Measurements from ENCODE around the gene CLSTN2.

CLSTN2 gene

DNA sequence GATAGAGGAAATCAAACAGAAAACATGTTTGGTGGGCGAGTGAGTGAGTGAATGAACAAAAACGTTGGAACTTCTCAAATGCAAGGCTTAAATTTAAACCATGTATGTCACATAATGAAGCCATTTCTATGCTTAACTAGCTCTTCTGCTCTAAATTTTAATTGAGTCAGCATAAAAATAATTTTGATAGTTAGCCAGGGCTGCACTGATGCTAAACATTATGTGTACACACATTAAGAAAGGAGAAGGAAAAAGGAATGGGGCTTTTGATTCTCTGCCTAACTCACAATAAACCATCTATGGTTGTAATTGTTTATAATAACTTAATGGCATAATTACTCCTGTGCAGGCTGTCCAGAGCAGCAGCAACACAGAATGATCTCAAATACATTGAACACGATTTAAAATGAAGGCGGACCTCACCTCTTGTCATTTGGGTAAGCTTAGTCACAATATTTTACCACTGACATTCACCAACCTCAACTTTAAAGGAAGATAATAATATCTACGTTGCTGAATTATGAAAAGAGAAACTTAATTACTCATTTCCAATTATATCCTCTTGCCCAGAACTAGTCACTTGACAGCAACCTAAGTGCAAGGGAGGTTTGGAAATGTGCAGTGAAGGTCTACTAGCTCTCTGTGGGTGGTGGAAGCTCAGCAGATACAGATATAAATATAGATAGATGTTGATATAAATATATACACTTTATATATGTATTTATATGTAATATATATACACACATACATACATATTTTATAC is 424.4 kb downstream of the CLSTN2 start:
- no peaks in the 10 kb centered on the region for H3K27me3 Mint-ChIP-seq (ENCODE audit: low read depth)
- H3K4me1 Mint-ChIP-seq (ENCODE audit: low read depth) = no peaks in the 10 kb centered on the region
- H3K9me3 Mint-ChIP-seq = no peaks in the 10 kb centered on the region
- H3K36me3 Mint-ChIP-seq (ENCODE audit: low read depth) = no peaks in the 10 kb centered on the region
- no peak overlapping the region for H3K27ac Mint-ChIP-seq
- H3K4me3 Mint-ChIP-seq = no peak overlapping the region

DNA sequence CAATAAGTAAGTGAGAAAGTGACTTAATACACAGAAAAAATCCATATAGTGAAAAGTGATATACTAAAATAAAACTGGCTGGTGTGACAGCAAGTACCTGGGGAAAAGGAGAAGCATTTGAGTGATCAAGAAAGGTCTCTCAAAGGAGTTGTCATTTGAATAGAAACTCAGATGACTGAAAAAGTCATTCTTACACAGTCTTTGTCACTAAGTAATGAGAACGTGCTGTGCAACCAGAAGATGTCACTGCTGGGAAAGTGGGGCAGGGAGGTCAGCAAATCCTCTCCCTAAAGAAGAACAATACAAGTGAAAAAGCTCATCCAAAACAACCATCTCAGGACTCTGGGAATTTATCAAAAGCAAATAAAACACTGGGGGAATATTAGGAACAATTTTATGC is 425.3 kb downstream of the CLSTN2 start:
- Mint-ChIP-seq H3K4me3 (no peak overlapping the region), H3K36me3 (ENCODE audit: low read depth) (no peaks in the 10 kb centered on the region), H3K27ac (no peak overlapping the region)

DNA sequence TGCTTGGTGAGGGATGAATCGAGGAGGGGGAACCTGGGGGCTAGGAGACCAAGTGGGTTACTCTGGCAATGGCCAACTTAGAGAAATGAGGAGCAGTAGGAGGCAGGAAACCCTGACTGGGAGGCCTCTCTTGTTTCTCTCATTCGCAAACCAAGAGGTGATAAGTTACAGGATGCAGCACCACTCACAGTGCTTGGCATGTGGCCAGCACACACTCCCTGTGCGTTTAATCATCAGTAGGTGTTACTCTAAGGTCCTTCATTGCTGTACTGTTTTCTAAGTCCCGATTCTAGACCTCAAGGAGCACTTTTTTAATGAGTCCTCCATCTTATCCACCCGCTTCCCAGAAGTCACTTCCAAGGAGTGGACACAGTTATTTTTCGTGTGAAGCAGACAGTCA is 428.8 kb downstream of the CLSTN2 start:
- H3K27ac Mint-ChIP-seq = no peak overlapping the region
- H3K4me3 Mint-ChIP-seq = no peak overlapping the region
- H3K27me3 Mint-ChIP-seq (ENCODE audit: low read depth) = no peaks in the 10 kb centered on the region
- H3K36me3 Mint-ChIP-seq (ENCODE audit: low read depth) = no peaks in the 10 kb centered on the region
- H3K4me1 Mint-ChIP-seq (ENCODE audit: low read depth) = no peaks in the 10 kb centered on the region
- no peaks in the 10 kb centered on the region for H3K9me3 Mint-ChIP-seq

More for the DNA sequence above, 425.3 kb downstream of the CLSTN2 start:
- no peaks in the 10 kb centered on the region for H3K4me1 Mint-ChIP-seq (ENCODE audit: low read depth)
- no peaks in the 10 kb centered on the region for H3K9me3 Mint-ChIP-seq
- no peaks in the 10 kb centered on the region for H3K27me3 Mint-ChIP-seq (ENCODE audit: low read depth)

DNA sequence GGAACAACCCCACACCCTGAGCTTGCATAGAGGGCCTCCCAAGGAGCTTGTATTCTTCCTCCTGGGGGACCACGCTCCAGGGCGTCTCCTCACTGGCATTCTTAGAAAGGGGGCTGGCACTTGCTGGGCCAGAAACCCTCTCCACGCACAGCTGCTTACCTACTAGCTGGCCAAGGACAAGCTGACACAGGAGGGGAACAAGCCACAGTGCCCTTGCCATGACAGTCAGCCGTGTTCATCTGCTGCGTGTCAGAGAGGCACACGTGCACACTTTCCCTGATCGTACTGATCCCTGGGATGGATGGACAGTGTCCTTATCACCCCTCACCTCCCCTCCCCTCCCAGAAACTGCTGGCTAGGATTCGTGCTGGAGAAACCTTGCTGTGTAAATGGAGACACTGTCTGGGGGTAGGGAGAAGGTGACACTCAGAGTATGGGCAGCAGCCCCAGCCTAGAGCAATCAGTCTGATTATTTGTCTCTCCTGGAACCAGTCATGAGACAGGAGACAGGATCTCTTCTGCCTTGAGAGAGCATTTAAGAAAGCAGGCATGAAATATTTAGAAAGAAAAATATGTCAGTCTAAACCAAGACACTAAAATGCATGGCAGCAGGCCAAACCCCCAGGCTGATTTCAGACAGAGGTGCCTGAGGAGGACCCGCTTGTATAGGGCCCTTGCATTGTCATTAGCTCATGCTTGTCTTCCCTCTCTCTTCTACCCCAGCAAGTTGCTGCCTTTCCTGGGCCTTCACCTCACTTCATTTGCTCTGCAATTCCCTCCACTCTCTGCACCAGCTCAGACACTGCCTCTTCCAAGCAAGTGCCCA is 431.1 kb downstream of the CLSTN2 start:
- H3K4me1 Mint-ChIP-seq (ENCODE audit: low read depth) = no peaks in the 10 kb centered on the region
- no peak overlapping the region for H3K27ac Mint-ChIP-seq
- H3K27me3 Mint-ChIP-seq (ENCODE audit: low read depth) = no peaks in the 10 kb centered on the region
- H3K4me3 Mint-ChIP-seq = no peak overlapping the region
- no peaks in the 10 kb centered on the region for H3K9me3 Mint-ChIP-seq
- H3K36me3 Mint-ChIP-seq (ENCODE audit: low read depth) = no peaks in the 10 kb centered on the region

DNA sequence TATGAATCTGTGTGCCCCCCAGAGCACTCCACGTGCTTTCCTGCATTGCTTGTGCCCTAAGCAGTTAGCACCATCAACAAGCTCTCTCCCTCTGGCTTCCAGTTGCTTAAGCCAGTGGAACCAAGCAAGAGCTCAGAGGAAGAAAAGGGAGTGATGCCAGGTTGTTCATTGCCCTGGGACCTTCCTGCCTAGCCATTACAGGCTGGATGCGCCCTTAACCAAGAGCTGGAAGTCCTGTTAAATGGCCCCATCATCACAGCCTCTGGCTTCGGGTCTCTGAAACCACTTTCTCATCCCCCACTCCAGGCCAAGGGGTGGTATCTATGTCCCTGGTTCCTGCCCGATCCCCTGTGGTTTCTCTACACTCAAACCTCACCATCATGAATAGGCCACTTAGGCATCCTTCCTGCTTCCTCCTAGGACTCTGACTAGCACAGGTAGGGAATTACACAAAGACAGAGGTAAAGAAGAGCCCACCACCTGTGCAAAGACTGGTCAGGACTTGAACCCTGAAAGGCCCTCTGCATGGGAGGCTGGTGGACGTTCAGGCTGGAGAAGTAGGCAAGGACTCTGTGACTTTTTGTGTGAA is 433.3 kb downstream of the CLSTN2 start:
- Mint-ChIP-seq H3K4me3 (no peak overlapping the region), H3K9me3 (no peaks in the 10 kb centered on the region), H3K27me3 (ENCODE audit: low read depth) (no peaks in the 10 kb centered on the region), H3K4me1 (ENCODE audit: low read depth) (no peaks in the 10 kb centered on the region), H3K27ac (no peak overlapping the region), H3K36me3 (ENCODE audit: low read depth) (no peaks in the 10 kb centered on the region)

DNA sequence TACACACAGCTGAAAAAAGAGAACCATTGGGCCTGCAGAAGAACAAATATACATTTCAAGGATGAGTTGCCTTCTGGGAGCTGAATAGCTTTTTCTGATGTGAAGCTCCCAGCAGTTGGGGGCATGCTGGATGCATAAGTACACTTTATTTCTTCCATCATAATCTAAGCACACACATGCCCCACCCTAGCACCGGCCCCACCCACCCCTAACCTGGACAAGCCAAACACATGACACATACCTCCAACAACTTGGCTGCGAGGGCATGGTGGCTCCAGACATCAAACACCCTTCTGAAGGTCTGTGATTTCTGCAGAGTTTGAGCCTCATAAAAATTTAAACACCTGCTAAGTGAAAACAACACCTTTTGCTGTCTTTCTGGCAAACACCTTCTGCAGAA is 435.7 kb downstream of the CLSTN2 start:
- H3K4me3 Mint-ChIP-seq = no peak overlapping the region
- no peaks in the 10 kb centered on the region for H3K27me3 Mint-ChIP-seq (ENCODE audit: low read depth)
- H3K4me1 Mint-ChIP-seq (ENCODE audit: low read depth) = no peaks in the 10 kb centered on the region
- H3K9me3 Mint-ChIP-seq = no peaks in the 10 kb centered on the region
- no peak overlapping the region for H3K27ac Mint-ChIP-seq
- no peaks in the 10 kb centered on the region for H3K36me3 Mint-ChIP-seq (ENCODE audit: low read depth)

DNA sequence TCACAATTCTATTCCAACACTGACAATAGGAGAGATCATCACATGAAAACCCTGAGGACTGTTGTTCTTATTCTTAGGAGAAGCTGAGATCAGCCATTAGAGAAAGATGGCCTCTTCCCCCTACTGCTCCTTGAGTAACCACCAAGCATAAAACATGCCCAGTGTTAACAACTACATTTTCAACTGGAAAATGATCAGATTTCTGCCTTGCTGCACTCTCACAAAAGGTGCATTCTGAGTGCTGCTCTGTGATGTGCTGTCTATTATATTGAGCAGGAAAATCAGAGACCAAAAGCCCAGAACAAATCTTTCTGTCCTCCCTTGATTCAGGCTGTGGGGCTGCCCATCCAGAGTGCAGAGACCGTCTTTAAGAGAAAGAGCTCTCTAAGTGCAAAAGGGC is 438.2 kb downstream of the CLSTN2 start:
- Mint-ChIP-seq H3K4me3 (no peak overlapping the region), H3K36me3 (ENCODE audit: low read depth) (no peaks in the 10 kb centered on the region), H3K4me1 (ENCODE audit: low read depth) (no peaks in the 10 kb centered on the region), H3K9me3 (no peaks in the 10 kb centered on the region), H3K27me3 (ENCODE audit: low read depth) (no peaks in the 10 kb centered on the region), H3K27ac (no peak overlapping the region)

DNA sequence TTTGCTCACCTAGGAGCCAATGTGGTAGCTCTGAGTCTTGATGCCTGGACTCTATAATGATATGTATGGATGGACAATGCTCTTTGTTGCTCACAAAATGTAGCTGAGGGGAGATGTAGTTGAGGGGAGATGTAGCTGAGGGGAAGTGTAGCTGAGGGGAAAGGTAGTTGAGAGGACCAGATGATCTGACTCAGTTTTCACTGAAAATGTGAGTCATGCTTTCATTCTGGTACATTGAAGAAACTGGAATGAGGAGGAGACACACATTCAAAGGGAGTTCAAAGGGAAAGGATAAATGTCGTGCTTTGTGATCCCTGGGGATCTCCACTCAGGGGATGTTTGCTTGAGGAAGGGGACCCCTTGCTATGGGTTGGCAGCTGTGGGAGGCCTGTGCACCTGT is 440.0 kb downstream of the CLSTN2 start:
- Mint-ChIP-seq H3K4me1 (ENCODE audit: low read depth) (no peaks in the 10 kb centered on the region), H3K36me3 (ENCODE audit: low read depth) (no peaks in the 10 kb centered on the region), H3K27ac (no peak overlapping the region), H3K27me3 (ENCODE audit: low read depth) (no peaks in the 10 kb centered on the region), H3K4me3 (no peak overlapping the region), H3K9me3 (no peaks in the 10 kb centered on the region)

DNA sequence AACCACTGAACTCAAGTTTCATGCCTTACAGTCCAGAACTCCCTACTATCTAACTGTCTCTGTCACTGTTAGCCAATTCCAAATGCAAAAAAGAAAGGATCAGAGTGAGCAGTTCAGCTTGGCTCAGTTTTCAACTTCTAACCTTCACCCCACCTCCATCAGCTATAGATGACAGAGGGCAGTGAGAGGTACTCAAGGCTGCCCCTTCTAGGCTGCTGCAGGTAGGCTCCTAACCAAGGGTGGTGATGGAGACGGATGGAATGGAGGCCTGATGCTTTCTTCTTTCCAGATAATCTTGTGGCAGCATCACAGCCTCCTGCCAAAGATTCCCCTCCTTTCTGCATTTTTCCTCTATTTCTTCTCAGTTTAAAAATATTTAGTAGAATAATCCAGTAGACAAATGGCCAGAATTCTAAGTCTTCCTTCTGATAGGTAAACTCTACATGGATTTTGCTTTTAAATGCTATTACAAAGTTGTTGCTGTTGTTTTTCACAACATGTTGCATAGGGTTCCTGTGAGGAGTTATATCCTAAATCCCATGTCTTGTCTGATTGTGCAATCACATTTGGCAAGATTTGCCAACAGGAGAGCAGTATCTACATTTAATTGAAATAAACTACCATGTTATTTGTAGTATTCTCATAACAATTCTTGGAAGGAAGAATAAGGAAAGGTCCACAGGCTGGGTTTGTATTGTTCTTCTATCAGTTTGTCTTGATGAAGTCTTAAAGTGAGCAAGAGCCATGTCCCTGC is 441.3 kb downstream of the CLSTN2 start:
- H3K27me3 Mint-ChIP-seq (ENCODE audit: low read depth) = no peaks in the 10 kb centered on the region
- no peaks in the 10 kb centered on the region for H3K36me3 Mint-ChIP-seq (ENCODE audit: low read depth)
- no peak overlapping the region for H3K27ac Mint-ChIP-seq
- no peaks in the 10 kb centered on the region for H3K4me1 Mint-ChIP-seq (ENCODE audit: low read depth)
- no peak overlapping the region for H3K4me3 Mint-ChIP-seq
- no peaks in the 10 kb centered on the region for H3K9me3 Mint-ChIP-seq

DNA sequence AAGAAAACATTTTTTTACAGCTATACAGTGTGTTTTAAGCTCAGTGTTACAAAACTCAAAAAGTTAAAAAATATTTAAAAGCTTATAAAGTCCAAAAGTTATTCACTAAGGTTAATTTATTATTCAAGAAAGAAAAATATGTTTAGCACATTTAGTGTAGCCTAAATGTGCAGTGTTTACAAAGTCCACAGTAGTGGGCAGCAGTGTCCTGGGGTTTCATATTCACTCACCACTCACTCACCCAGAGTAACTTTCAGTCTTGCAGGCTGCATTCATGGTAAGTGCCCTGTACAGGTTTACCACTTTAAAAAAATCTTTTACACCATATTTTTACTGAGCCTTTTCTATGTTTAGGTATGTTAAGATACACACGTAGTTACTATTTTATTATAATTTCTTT is 442.7 kb downstream of the CLSTN2 start:
- no peak overlapping the region for H3K4me3 Mint-ChIP-seq
- no peaks in the 10 kb centered on the region for H3K36me3 Mint-ChIP-seq (ENCODE audit: low read depth)
- H3K9me3 Mint-ChIP-seq = no peaks in the 10 kb centered on the region
- no peaks in the 10 kb centered on the region for H3K4me1 Mint-ChIP-seq (ENCODE audit: low read depth)
- no peaks in the 10 kb centered on the region for H3K27me3 Mint-ChIP-seq (ENCODE audit: low read depth)
- H3K27ac Mint-ChIP-seq = no peak overlapping the region

DNA sequence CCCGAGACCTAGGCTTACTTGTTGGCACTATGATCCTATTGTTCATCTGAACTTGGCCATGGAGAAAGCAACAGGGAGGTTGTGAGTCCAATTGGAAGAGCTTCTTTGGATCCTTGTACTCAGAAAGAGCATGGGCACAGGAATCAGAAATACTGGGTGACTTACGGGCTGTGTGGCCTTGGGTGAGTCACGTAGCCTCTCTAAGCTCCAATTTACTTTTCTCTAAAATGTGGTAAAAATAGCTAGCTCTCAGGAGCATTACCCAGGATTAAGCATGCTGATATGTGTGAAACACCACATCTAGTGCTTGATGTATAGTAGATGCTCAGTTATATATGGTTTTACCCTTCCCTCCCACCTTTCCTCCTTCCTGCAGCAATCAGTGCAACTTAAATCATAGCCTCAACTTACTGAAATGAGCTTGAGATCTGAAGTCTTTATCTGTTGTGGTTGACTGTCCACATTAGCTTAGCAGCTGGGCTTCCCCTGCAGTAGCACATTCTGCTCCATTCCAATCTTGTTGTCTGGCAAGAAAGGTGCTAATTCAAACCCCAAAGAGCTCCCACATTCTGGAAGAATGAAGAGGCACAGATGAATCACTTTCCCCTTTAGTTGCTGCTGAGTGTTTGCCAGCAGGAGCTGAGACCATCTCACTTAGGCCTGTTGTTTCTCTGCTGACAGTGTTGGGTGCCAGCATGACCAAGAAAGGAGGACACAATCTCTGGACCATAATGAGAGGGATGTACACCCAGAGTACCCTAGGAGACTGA is 443.8 kb downstream of the CLSTN2 start:
- no peaks in the 10 kb centered on the region for H3K27me3 Mint-ChIP-seq (ENCODE audit: low read depth)
- H3K36me3 Mint-ChIP-seq (ENCODE audit: low read depth) = no peaks in the 10 kb centered on the region
- no peaks in the 10 kb centered on the region for H3K4me1 Mint-ChIP-seq (ENCODE audit: low read depth)
- H3K27ac Mint-ChIP-seq = no peak overlapping the region
- H3K9me3 Mint-ChIP-seq = no peaks in the 10 kb centered on the region
- no peak overlapping the region for H3K4me3 Mint-ChIP-seq

DNA sequence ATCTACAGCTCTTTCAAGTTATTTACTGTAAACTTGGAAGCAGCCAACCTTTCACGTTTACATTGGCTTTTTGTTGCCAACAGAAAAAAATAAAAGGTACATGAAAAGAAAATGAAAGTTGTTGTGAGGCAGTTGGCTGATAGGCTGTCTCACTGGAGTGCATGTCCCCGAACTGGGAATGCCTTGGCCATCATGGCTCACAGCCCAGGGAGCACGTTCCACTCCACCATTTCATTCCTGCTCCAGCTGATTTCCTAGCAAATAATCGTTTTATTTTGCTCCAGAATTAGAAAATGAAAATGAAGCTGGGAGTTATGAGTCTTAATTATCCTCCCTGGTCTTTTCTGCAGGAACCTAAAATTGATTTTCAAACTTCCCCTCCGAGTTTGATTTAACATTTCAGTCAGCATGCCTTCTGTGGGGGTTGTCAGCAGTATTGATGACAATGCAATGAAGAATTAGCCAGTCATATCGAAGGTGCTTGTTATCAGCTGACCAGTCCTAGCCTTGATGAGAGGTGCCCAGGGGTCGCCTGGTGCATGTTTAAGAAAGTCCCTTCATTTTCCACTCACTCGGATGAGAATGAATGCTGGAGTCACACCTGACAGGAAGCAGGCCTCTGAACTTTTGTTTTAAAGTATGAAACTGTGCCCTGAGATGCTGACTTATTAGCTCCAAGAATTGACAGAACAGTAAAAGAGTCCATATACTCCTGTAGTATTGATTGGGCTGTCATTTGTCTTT is 449.2 kb downstream of the CLSTN2 start:
- Mint-ChIP-seq H3K27ac (no peak overlapping the region), H3K4me1 (ENCODE audit: low read depth) (no peaks in the 10 kb centered on the region), H3K4me3 (no peak overlapping the region), H3K27me3 (ENCODE audit: low read depth) (no peaks in the 10 kb centered on the region), H3K36me3 (ENCODE audit: low read depth) (no peaks in the 10 kb centered on the region), H3K9me3 (no peaks in the 10 kb centered on the region)

DNA sequence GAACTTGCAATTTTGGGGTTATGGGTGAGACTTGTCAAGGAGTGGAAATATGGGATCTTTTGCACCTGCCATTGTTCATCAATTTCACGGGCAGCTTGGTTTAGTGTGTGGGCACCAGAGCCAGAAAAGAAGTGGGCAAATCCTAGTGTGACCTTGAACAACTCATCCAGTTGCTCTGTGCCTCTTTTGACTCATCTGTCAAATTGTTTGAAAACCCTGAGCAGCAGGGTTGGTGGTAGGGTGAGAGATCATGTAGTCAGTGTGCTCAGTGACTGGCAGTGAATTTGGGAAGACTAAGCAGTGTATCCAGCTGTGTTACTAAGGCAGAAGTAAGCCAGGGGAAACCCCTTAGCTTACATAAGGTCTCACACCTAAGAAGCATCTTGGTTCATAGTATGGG is 449.9 kb downstream of the CLSTN2 start:
- no peaks in the 10 kb centered on the region for H3K36me3 Mint-ChIP-seq (ENCODE audit: low read depth)
- H3K27ac Mint-ChIP-seq = no peak overlapping the region
- H3K9me3 Mint-ChIP-seq = no peaks in the 10 kb centered on the region
- H3K27me3 Mint-ChIP-seq (ENCODE audit: low read depth) = no peaks in the 10 kb centered on the region
- no peak overlapping the region for H3K4me3 Mint-ChIP-seq
- H3K4me1 Mint-ChIP-seq (ENCODE audit: low read depth) = no peaks in the 10 kb centered on the region
